HG02588 (cell line): ENCODE measurements around the gene RIC1.
"Not testable (repeated sequence)": the region's sequence is repeated elsewhere in the genome, so short reads cannot be mapped to it uniquely, and the experiment has no call there.

Source experiments
- ATAC-seq: cut with Tn5 transposase; IDR thresholded peaks from one replicate; pipeline ENCODE4 v1.9.1; 2021; ENCODE audit warnings: mild to moderate bottlenecking, moderate library complexity; ENCODE audit not compliant: unreplicated experiment

The RIC1 gene

GRCh38 chr9:5620494-5620893 is 8.4 kb upstream of the RIC1 start:
- no peak for ATAC-seq

- ATAC-seq = no peak
Observed at GRCh38 chr9:5621327-5621726, 7.6 kb upstream of the RIC1 start.

GRCh38 chr9:5622016-5622415 is 6.9 kb upstream of the RIC1 start:
- ATAC-seq = no peak

- ATAC-seq = no peak
Observed at GRCh38 chr9:5624655-5625054, 4.3 kb upstream of the RIC1 start.

- peak; percentile 35 for ATAC-seq
Observed at GRCh38 chr9:5626727-5627634, 1.9 kb upstream of the RIC1 start.

GRCh38 chr9:5627686-5628085 is 1.2 kb upstream of the RIC1 start:
- not testable (repeated sequence) for ATAC-seq

- no peak for ATAC-seq
Observed at GRCh38 chr9:5628183-5628529, 751 bp upstream of the RIC1 start.

- peak; percentile 10 for ATAC-seq
Observed at GRCh38 chr9:5629312-5630080, 589 bp downstream of the RIC1 start.

GRCh38 chr9:5630081-5630507 is 1.2 kb downstream of the RIC1 start:
- ATAC-seq = no peak

- ATAC-seq = no peak
Observed at GRCh38 chr9:5631026-5631425, 2.1 kb downstream of the RIC1 start.

GRCh38 chr9:5632540-5632939 is 3.6 kb downstream of the RIC1 start:
- no peak for ATAC-seq

GRCh38 chr9:5633243-5633642 is 4.3 kb downstream of the RIC1 start:
- no peak for ATAC-seq

GRCh38 chr9:5635390-5635789 is 6.5 kb downstream of the RIC1 start:
- no peak for ATAC-seq

GRCh38 chr9:5639816-5640215 is 10.9 kb downstream of the RIC1 start:
- ATAC-seq = no peak

GRCh38 chr9:5642170-5642569 is 13.3 kb downstream of the RIC1 start:
- ATAC-seq = no peak

GRCh38 chr9:5643005-5643624 is 14.2 kb downstream of the RIC1 start:
- ATAC-seq = no peak

- ATAC-seq = no peak
Observed at GRCh38 chr9:5644501-5644900, 15.6 kb downstream of the RIC1 start.

GRCh38 chr9:5646116-5646515 is 17.2 kb downstream of the RIC1 start:
- no peak for ATAC-seq

GRCh38 chr9:5650356-5651105 is 21.6 kb downstream of the RIC1 start:
- ATAC-seq = no peak

GRCh38 chr9:5651246-5651645 is 22.3 kb downstream of the RIC1 start:
- ATAC-seq = no peak

- no peak for ATAC-seq
Observed at GRCh38 chr9:5652821-5653220, 23.9 kb downstream of the RIC1 start.
